Embryonic facial prominence (tissue), 1 donor: ENCODE measurements around the gene UNC50.
"Not testable (repeated sequence)": the region's sequence is repeated elsewhere in the genome, so short reads cannot be mapped to it uniquely, and the experiment has no call there.

Source experiments
- DNase-seq: peaks from one replicate; pipeline ENCODE4 v3.0.0-alpha.2; 2016; ENCODE audit errors: extremely low spot score

UNC50 gene

GRCh38 chr2:98608962-98609604, 694 bp downstream of the UNC50 start:
- no peak for DNase-seq

- DNase-seq: no peak
These were observed 5.8 kb downstream of the UNC50 start for GRCh38 chr2:98614024-98614739.

GRCh38 chr2:98615481-98615880, 7.1 kb downstream of the UNC50 start:
- DNase-seq: no peak

- DNase-seq: no peak
These were observed 8.8 kb downstream of the UNC50 start for GRCh38 chr2:98617149-98617548.

GRCh38 chr2:98623657-98624056, 15.3 kb downstream of the UNC50 start:
- DNase-seq: no peak

- no peak for DNase-seq
These were observed 24.0 kb downstream of the UNC50 start for GRCh38 chr2:98632351-98632750.

- no peak for DNase-seq
These were observed 26.2 kb downstream of the UNC50 start for GRCh38 chr2:98634406-98635092.

- no peak for DNase-seq
These were observed 29.2 kb downstream of the UNC50 start for GRCh38 chr2:98637401-98638147.

GRCh38 chr2:98643496-98644100, 35.2 kb downstream of the UNC50 start:
- no peak for DNase-seq

- no peak for DNase-seq
These were observed 39.2 kb downstream of the UNC50 start for GRCh38 chr2:98647636-98648035.

- no peak for DNase-seq
These were observed 40.1 kb downstream of the UNC50 start for GRCh38 chr2:98648451-98648850.

- DNase-seq: peak; percentile 63
These were observed 41.0 kb downstream of the UNC50 start for GRCh38 chr2:98649135-98649991.

GRCh38 chr2:98649992-98650375, 41.6 kb downstream of the UNC50 start:
- DNase-seq: no peak

GRCh38 chr2:98650998-98651397, 42.6 kb downstream of the UNC50 start:
- no peak for DNase-seq

- DNase-seq: no peak
These were observed 46.5 kb downstream of the UNC50 start for GRCh38 chr2:98654699-98655495.

GRCh38 chr2:98656800-98657199, 48.4 kb downstream of the UNC50 start:
- DNase-seq: no peak

- DNase-seq: no peak
These were observed 50.6 kb downstream of the UNC50 start for GRCh38 chr2:98658816-98659490.

- not testable (repeated sequence) for DNase-seq
These were observed 51.1 kb downstream of the UNC50 start for GRCh38 chr2:98659491-98659840.

GRCh38 chr2:98663511-98664090, 55.2 kb downstream of the UNC50 start:
- DNase-seq: no peak
